ENCODE data around the gene DPYSL4. TPM values are rescaled to one million over a fixed set of nuclear protein-coding genes. Genes with fewer than 3 reads are reported as not detected.

DPYSL4 gene
- total and polyA plus RNA-seq, 2 experiments from 2014 or later, result 10.6 to 23.9 TPM

DNA sequence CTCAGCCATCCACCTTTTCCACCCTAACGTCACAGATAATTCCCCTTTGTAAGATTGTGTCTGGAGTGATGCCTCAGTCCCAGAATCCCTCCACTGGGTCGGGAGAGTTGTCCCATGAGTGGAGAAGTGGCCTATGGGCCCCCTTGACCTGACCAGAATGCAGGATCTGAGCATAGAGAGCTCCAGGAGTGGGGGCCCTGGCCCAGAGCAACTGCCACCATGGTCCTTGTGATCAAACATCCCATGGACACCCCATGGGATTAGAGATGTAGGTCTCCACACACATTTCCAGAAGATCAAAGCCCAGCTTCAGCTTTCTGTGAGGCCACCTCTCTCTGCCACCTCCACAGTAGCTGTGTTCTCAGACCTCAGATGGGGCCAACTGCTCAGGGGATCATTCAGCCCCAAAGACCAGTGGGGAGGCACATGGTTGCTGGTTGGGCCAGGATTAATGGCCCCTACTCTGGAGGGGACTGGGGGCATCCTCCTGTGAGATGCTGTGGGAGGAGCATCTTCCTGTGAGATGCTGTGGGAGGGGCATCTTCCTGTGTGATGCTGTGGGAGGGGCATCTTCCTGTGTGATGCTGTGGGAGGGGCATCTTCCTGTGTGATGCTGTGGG lies 28.5 kb upstream of the DPYSL4 start:
- no peak; the same call in 2 of the 3 replicates for ATAC-seq
- peaks cover 26% of the 10 kb centered on the region for H3K4me1 Mint-ChIP-seq
- DNase-seq (ENCODE audit: low spot score), result peak; percentile 54

More for the DNA sequence above, 28.5 kb upstream of the DPYSL4 start:
- Mint-ChIP-seq H3K9me3 (peaks cover 5% of the 10 kb centered on the region; the same call in 1 of the 3 replicates), H3K27ac (no peak overlapping the region), H3K27me3 (ENCODE audit: insufficient read depth, low read depth, poor library complexity) (peaks cover 11% of the 10 kb centered on the region), H3K4me3 (no peak overlapping the region), H3K36me3 (ENCODE audit: low read depth) (no peaks in the 10 kb centered on the region)
- H3F3A ChIP-seq (replicated peaks; ENCODE audit: low read depth), result peaks cover 4% of the 10 kb centered on the region; the same call in 1 of the 2 replicates
- H3K9me2 ChIP-seq (ENCODE audit: insufficient read depth), result peaks cover 4% of the 10 kb centered on the region
- no peak for TF ChIP-seq ZNF331 (CRISPR knock-in tag; IDR thresholded peaks at IDR 0.05; ENCODE audit: low read depth)
- TF ChIP-seq ZNF114 (CRISPR knock-in tag; IDR thresholded peaks at IDR 0.05), result no peak
- TF ChIP-seq, protein P1, sequence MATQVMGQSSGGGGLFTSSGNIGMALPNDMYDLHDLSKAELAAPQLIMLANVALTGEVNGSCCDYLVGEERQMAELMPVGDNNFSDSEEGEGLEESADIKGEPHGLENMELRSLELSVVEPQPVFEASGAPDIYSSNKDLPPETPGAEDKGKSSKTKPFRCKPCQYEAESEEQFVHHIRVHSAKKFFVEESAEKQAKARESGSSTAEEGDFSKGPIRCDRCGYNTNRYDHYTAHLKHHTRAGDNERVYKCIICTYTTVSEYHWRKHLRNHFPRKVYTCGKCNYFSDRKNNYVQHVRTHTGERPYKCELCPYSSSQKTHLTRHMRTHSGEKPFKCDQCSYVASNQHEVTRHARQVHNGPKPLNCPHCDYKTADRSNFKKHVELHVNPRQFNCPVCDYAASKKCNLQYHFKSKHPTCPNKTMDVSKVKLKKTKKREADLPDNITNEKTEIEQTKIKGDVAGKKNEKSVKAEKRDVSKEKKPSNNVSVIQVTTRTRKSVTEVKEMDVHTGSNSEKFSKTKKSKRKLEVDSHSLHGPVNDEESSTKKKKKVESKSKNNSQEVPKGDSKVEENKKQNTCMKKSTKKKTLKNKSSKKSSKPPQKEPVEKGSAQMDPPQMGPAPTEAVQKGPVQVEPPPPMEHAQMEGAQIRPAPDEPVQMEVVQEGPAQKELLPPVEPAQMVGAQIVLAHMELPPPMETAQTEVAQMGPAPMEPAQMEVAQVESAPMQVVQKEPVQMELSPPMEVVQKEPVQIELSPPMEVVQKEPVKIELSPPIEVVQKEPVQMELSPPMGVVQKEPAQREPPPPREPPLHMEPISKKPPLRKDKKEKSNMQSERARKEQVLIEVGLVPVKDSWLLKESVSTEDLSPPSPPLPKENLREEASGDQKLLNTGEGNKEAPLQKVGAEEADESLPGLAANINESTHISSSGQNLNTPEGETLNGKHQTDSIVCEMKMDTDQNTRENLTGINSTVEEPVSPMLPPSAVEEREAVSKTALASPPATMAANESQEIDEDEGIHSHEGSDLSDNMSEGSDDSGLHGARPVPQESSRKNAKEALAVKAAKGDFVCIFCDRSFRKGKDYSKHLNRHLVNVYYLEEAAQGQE (IDR thresholded peaks at IDR 0.05; ENCODE audit: unreplicated experiment), result no peak
- TF ChIP-seq EZH2phosphoT487 (IDR thresholded peaks at IDR 0.05; ENCODE audit: unreplicated experiment), result no peak
- TF ChIP-seq NANOG (IDR thresholded peaks at IDR 0.05; ENCODE audit: borderline replicate concordance), result no peak
- TF ChIP-seq, protein P2, sequence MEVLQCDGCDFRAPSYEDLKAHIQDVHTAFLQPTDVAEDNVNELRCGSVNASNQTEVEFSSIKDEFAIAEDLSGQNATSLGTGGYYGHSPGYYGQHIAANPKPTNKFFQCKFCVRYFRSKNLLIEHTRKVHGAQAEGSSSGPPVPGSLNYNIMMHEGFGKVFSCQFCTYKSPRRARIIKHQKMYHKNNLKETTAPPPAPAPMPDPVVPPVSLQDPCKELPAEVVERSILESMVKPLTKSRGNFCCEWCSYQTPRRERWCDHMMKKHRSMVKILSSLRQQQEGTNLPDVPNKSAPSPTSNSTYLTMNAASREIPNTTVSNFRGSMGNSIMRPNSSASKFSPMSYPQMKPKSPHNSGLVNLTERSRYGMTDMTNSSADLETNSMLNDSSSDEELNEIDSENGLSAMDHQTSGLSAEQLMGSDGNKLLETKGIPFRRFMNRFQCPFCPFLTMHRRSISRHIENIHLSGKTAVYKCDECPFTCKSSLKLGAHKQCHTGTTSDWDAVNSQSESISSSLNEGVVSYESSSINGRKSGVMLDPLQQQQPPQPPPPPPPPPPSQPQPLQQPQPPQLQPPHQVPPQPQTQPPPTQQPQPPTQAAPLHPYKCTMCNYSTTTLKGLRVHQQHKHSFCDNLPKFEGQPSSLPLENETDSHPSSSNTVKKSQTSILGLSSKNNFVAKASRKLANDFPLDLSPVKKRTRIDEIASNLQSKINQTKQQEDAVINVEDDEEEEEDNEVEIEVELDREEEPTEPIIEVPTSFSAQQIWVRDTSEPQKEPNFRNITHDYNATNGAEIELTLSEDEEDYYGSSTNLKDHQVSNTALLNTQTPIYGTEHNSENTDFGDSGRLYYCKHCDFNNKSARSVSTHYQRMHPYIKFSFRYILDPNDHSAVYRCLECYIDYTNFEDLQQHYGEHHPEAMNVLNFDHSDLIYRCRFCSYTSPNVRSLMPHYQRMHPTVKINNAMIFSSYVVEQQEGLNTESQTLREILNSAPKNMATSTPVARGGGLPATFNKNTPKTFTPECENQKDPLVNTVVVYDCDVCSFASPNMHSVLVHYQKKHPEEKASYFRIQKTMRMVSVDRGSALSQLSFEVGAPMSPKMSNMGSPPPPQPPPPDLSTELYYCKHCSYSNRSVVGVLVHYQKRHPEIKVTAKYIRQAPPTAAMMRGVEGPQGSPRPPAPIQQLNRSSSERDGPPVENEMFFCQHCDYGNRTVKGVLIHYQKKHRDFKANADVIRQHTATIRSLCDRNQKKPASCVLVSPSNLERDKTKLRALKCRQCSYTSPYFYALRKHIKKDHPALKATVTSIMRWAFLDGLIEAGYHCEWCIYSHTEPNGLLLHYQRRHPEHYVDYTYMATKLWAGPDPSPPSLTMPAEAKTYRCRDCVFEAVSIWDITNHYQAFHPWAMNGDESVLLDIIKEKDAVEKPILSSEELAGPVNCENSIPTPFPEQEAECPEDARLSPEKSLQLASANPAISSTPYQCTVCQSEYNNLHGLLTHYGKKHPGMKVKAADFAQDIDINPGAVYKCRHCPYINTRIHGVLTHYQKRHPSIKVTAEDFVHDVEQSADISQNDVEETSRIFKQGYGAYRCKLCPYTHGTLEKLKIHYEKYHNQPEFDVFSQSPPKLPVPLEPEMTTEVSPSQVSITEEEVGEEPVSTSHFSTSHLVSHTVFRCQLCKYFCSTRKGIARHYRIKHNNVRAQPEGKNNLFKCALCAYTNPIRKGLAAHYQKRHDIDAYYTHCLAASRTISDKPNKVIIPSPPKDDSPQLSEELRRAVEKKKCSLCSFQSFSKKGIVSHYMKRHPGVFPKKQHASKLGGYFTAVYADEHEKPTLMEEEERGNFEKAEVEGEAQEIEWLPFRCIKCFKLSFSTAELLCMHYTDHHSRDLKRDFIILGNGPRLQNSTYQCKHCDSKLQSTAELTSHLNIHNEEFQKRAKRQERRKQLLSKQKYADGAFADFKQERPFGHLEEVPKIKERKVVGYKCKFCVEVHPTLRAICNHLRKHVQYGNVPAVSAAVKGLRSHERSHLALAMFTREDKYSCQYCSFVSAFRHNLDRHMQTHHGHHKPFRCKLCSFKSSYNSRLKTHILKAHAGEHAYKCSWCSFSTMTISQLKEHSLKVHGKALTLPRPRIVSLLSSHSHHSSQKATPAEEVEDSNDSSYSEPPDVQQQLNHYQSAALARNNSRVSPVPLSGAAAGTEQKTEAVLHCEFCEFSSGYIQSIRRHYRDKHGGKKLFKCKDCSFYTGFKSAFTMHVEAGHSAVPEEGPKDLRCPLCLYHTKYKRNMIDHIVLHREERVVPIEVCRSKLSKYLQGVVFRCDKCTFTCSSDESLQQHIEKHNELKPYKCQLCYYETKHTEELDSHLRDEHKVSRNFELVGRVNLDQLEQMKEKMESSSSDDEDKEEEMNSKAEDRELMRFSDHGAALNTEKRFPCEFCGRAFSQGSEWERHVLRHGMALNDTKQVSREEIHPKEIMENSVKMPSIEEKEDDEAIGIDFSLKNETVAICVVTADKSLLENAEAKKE (CRISPR knock-in tag; IDR thresholded peaks at IDR 0.05), result no peak
- TF ChIP-seq JUNB (IDR thresholded peaks at IDR 0.05; ENCODE audit: unreplicated experiment), result no peak
- no peak for TF ChIP-seq CREB1 (CRISPR knock-in tag; IDR thresholded peaks at IDR 0.05; ENCODE audit: low read depth)
- TF ChIP-seq POLR2AphosphoS5 (IDR thresholded peaks at IDR 0.05; ENCODE audit: low read depth), result no peak
- TF ChIP-seq, protein P3, sequence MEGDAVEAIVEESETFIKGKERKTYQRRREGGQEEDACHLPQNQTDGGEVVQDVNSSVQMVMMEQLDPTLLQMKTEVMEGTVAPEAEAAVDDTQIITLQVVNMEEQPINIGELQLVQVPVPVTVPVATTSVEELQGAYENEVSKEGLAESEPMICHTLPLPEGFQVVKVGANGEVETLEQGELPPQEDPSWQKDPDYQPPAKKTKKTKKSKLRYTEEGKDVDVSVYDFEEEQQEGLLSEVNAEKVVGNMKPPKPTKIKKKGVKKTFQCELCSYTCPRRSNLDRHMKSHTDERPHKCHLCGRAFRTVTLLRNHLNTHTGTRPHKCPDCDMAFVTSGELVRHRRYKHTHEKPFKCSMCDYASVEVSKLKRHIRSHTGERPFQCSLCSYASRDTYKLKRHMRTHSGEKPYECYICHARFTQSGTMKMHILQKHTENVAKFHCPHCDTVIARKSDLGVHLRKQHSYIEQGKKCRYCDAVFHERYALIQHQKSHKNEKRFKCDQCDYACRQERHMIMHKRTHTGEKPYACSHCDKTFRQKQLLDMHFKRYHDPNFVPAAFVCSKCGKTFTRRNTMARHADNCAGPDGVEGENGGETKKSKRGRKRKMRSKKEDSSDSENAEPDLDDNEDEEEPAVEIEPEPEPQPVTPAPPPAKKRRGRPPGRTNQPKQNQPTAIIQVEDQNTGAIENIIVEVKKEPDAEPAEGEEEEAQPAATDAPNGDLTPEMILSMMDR (conservative IDR thresholded peaks at IDR 0.05; ENCODE audit: low read depth in 2 of 2), result no peak
- no peak for TF ChIP-seq EZH2 (IDR thresholded peaks at IDR 0.05; ENCODE audit: low read depth, unreplicated experiment)
- TF ChIP-seq, protein P4, sequence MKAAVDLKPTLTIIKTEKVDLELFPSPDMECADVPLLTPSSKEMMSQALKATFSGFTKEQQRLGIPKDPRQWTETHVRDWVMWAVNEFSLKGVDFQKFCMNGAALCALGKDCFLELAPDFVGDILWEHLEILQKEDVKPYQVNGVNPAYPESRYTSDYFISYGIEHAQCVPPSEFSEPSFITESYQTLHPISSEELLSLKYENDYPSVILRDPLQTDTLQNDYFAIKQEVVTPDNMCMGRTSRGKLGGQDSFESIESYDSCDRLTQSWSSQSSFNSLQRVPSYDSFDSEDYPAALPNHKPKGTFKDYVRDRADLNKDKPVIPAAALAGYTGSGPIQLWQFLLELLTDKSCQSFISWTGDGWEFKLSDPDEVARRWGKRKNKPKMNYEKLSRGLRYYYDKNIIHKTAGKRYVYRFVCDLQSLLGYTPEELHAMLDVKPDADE (IDR thresholded peaks at IDR 0.05), result no peak
- TF ChIP-seq STAT1 (IDR thresholded peaks at IDR 0.05; ENCODE audit: unreplicated experiment), result no peak
- H3K36me3 ChIP-seq (ENCODE audit: insufficient read depth), result no peaks in the 10 kb centered on the region
- no peak overlapping the region for H2AFZ ChIP-seq
- peaks cover 11% of the 10 kb centered on the region for H3K4me1 ChIP-seq (ENCODE audit: insufficient read depth)
- no peak overlapping the region for H3K27ac ChIP-seq (ENCODE audit: low read depth)
- H3K4me3 ChIP-seq, result no peak overlapping the region
- H3K27me3 ChIP-seq (ENCODE audit: insufficient read depth), result no peaks in the 10 kb centered on the region
- H3K79me2 ChIP-seq (replicated peaks; ENCODE audit: insufficient read depth), result no peaks in the 10 kb centered on the region
- no peaks in the 10 kb centered on the region for H4K20me1 ChIP-seq (replicated peaks; ENCODE audit: insufficient read depth)
- no peak overlapping the region for H3K4me2 ChIP-seq

Measured in GM23338 (cell line).